Liver (tissue), 9 donors: Measurements from ENCODE around the gene ZNF606. TPM values are rescaled to one million over a fixed set of nuclear protein-coding genes. Genes with fewer than 3 reads are reported as not detected.

Source experiments
- DNase-seq: peaks from one replicate; pipeline ENCODE4 v3.0.0-alpha.2; 2017; ENCODE audit warnings: low spot score
- H3K27ac ChIP-seq, 2 donors: one replicate each; pipeline ENCODE4 v1.7.0; 2013; ENCODE audit warnings: inconsistent platforms in 2 of 2, low read length in 2 of 2, control low read depth in 1 of 2, low read depth in 1 of 2, mild to moderate bottlenecking in 1 of 2
- H3K27me3 ChIP-seq, 4 donors: one replicate each; pipeline versions ENCODE4 v1.6.1 to v1.7.0; 2013; ENCODE audit warnings: low read length in 3 of 4, inconsistent platforms in 1 of 4, mild to moderate bottlenecking in 1 of 4, moderate library complexity in 1 of 4; ENCODE audit not compliant: control insufficient read depth in 4 of 4, insufficient read depth in 4 of 4
- H3K36me3 ChIP-seq, 4 donors: one replicate each; pipeline versions ENCODE4 v1.6.1 to v1.7.0; 2013; ENCODE audit warnings: low read length in 3 of 4, mild to moderate bottlenecking in 3 of 4, low read depth in 1 of 4, moderate library complexity in 1 of 4; ENCODE audit not compliant: control insufficient read depth in 4 of 4, insufficient read depth in 3 of 4
- H3K4me1 ChIP-seq, 4 donors: one replicate each; pipeline versions ENCODE4 v1.6.1 to v1.7.0; 2013; ENCODE audit warnings: low read length in 3 of 4, mild to moderate bottlenecking in 3 of 4, moderate library complexity in 1 of 4; ENCODE audit not compliant: control insufficient read depth in 4 of 4, insufficient read depth in 4 of 4
- H3K4me3 ChIP-seq, 3 donors: one replicate each; pipeline versions ENCODE4 v1.6.1 to v1.7.0; 2013; ENCODE audit warnings: low read length in 3 of 3, control low read depth in 1 of 3, low read depth in 1 of 3, mild to moderate bottlenecking in 1 of 3
- H3K9ac ChIP-seq, 2 donors: one replicate each; pipeline ENCODE4 v1.7.0; 2013; ENCODE audit warnings: low read length in 2 of 2, mild to moderate bottlenecking in 2 of 2, moderate library complexity in 2 of 2, control low read depth in 1 of 2, low read depth in 1 of 2
- H3K9me3 ChIP-seq, 4 donors: one replicate each; pipeline versions ENCODE4 v1.6.1 to v1.7.0; 2013; ENCODE audit warnings: low read length in 3 of 4; ENCODE audit not compliant: control insufficient read depth in 4 of 4
- ATF3 ChIP-seq: IDR thresholded peaks from 2 replicates; pipeline ENCODE4 v1.6.1; 2016; ENCODE audit warnings: antibody characterized with exemption
- EGR1 ChIP-seq, 2 donors: IDR thresholded peaks; 2 replicates each; pipeline ENCODE4 v1.6.1; 2016 to 2018; ENCODE audit warnings: antibody characterized with exemption in 2 of 2, low read depth in 2 of 2
- FOXA1 ChIP-seq: IDR thresholded peaks from 2 replicates; pipeline ENCODE4 v1.6.1; 2016; ENCODE audit warnings: antibody characterized with exemption
- FOXA2 ChIP-seq: IDR thresholded peaks from 2 replicates; pipeline ENCODE4 v1.6.1; 2016; ENCODE audit warnings: antibody characterized with exemption
- GABPA ChIP-seq, 2 donors: IDR thresholded peaks in 1 of 2; conservative IDR thresholded peaks in 1 of 2; 2 replicates each; pipeline ENCODE4 v1.6.1; 2016; ENCODE audit warnings: antibody characterized with exemption in 2 of 2, mild to moderate bottlenecking in 1 of 2, moderate library complexity in 1 of 2
- HNF4A ChIP-seq, 2 donors: conservative IDR thresholded peaks; 2 replicates each; pipeline ENCODE4 v1.6.1; 2016; ENCODE audit warnings: antibody characterized with exemption in 2 of 2, mild to moderate bottlenecking in 2 of 2
- HNF4G ChIP-seq: IDR thresholded peaks from 2 replicates; pipeline ENCODE4 v1.6.1; 2016; ENCODE audit warnings: antibody characterized with exemption
- JUND ChIP-seq, 2 donors: IDR thresholded peaks; 2 replicates each; pipeline ENCODE4 v1.6.1; 2016; ENCODE audit warnings: antibody characterized with exemption in 2 of 2
- NR2F2 ChIP-seq: IDR thresholded peaks from 2 replicates; pipeline ENCODE4 v1.6.1; 2016; ENCODE audit warnings: antibody characterized with exemption
- RAD21 ChIP-seq, 2 donors: IDR thresholded peaks; 2 replicates each; pipeline ENCODE4 v1.6.1; 2016; ENCODE audit warnings: antibody characterized with exemption in 2 of 2, mild to moderate bottlenecking in 2 of 2
- REST ChIP-seq: IDR thresholded peaks from 2 replicates; pipeline ENCODE4 v1.6.1; 2016; ENCODE audit warnings: antibody characterized with exemption, mild to moderate bottlenecking
- RXRA ChIP-seq, 2 donors: IDR thresholded peaks; 2 replicates each; pipeline ENCODE4 v1.6.1; 2017 to 2018; ENCODE audit warnings: antibody characterized with exemption in 2 of 2, mild to moderate bottlenecking in 1 of 2
- SP1 ChIP-seq: IDR thresholded peaks from 2 replicates; pipeline ENCODE4 v1.6.1; 2018; ENCODE audit warnings: antibody characterized with exemption, mild to moderate bottlenecking
- TAF1 ChIP-seq: conservative IDR thresholded peaks from 2 replicates; pipeline ENCODE4 v1.6.1; 2016; ENCODE audit warnings: antibody characterized with exemption, mild to moderate bottlenecking
- YY1 ChIP-seq: IDR thresholded peaks from 2 replicates; pipeline ENCODE4 v1.6.1; 2016; ENCODE audit warnings: antibody characterized with exemption, mild to moderate bottlenecking
- WGBS: extraction: QIAGEN DNeasy Blood & Tissue Kit; methylation state at CpG from one replicate; pipeline ENCODE4 v1.1.7; 2013; 5-methylcytosine and 5-hydroxymethylcytosine counted together
- polyA plus RNA-seq, 2 donors: library from polyadenylated mRNA; stranded (reverse) in 1 of 2; unstranded in 1 of 2; fragments of 200-250 nt in 1 of 2; fragments of >200 nt in 1 of 2; fragmentation: Nextera tagmentation in 1 of 2; extraction: Ambion mirVana in 1 of 2; gene quantifications; one replicate each; pipeline versions ENCODE4 v1.2.1 to v1.2.3, GENCODE V29; 2013 to 2015
- total RNA-seq, 2 donors: library from RNA; depleted of rRNA; stranded (reverse); fragments of >200 nt; gene quantifications; one replicate each; pipeline ENCODE4 v1.2.3, GENCODE V29; 2014
- TF ChIP-seq, protein P1 (sequence below): IDR thresholded peaks from 2 replicates; pipeline ENCODE4 v1.6.1; 2016; ENCODE audit warnings: antibody characterized with exemption
- TF ChIP-seq, protein P2 (sequence below): IDR thresholded peaks from 2 replicates; pipeline ENCODE4 v1.6.1; 2016; ENCODE audit warnings: antibody characterized with exemption
- TF ChIP-seq, protein P3 (sequence below): fragments of 150-350 bp; IDR thresholded peaks from 2 replicates; pipeline ENCODE4 v1.5.1; 2017; ENCODE audit warnings: improper control_type of control experiment, low read depth, low read length; ENCODE audit not compliant: missing input control
- donor health status: healthy.
- donor health status: healthy.
- donor health status: healthy.
- donor health status: healthy.
- donor health status: healthy.

ZNF606 gene
- total and polyA plus RNA-seq, 4 donors = 3.2 to 12.8 (median 6.6) TPM

GRCh38 chr19:58007285-58007684 lies 4.7 kb upstream of the ZNF606 start:
- Histone ChIP-seq H3K9me3 (peaks cover 25 to 66% (median 52%) of the 10 kb centered on the region in 4 donors), H3K27ac (no peak overlapping the region)
- WGBS = 98% methylated on average over 1 of the region's 1 CpG

More at GRCh38 chr19:58007285-58007684, 4.7 kb upstream of the ZNF606 start:
- no peak overlapping the region for H3K9ac ChIP-seq
- H3K27me3 ChIP-seq = no peaks in the 10 kb centered on the region
- H3K4me3 ChIP-seq = peak overlapping the region in 1 of 3 donors; percentile 17
- DNase-seq = no peak
- peaks cover 2 to 7% (median 5%) of the 10 kb centered on the region in 4 donors for H3K4me1 ChIP-seq
- H3K36me3 ChIP-seq = peaks cover 4 to 25% (median 19%) of the 10 kb centered on the region in 4 donors
- TF ChIP-seq TAF1 = no peak
- TF ChIP-seq NR2F2 = no peak
- TF ChIP-seq, protein P1, sequence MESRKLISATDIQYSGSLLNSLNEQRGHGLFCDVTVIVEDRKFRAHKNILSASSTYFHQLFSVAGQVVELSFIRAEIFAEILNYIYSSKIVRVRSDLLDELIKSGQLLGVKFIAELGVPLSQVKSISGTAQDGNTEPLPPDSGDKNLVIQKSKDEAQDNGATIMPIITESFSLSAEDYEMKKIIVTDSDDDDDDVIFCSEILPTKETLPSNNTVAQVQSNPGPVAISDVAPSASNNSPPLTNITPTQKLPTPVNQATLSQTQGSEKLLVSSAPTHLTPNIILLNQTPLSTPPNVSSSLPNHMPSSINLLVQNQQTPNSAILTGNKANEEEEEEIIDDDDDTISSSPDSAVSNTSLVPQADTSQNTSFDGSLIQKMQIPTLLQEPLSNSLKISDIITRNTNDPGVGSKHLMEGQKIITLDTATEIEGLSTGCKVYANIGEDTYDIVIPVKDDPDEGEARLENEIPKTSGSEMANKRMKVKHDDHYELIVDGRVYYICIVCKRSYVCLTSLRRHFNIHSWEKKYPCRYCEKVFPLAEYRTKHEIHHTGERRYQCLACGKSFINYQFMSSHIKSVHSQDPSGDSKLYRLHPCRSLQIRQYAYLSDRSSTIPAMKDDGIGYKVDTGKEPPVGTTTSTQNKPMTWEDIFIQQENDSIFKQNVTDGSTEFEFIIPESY = no peak
- TF ChIP-seq RAD21 (IDR thresholded peaks at IDR 0.05) = no peak
- TF ChIP-seq, protein P2, sequence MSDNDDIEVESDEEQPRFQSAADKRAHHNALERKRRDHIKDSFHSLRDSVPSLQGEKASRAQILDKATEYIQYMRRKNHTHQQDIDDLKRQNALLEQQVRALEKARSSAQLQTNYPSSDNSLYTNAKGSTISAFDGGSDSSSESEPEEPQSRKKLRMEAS = no peak
- TF ChIP-seq JUND (IDR thresholded peaks at IDR 0.05) = no peak
- TF ChIP-seq GABPA (IDR thresholded peaks at IDR 0.05 in 1 of 2, conservative IDR thresholded peaks at IDR 0.05 in 1 of 2) = no peak
- TF ChIP-seq FOXA2 = no peak
- no peak for TF ChIP-seq EGR1 (IDR thresholded peaks at IDR 0.05; ENCODE audit: low read depth in 2 of 2)
- TF ChIP-seq ATF3 = no peak
- TF ChIP-seq HNF4A (conservative IDR thresholded peaks at IDR 0.05) = no peak
- TF ChIP-seq RXRA (IDR thresholded peaks at IDR 0.05) = no peak
- TF ChIP-seq FOXA1 = no peak
- TF ChIP-seq YY1 = no peak
- no peak for TF ChIP-seq SP1
- TF ChIP-seq, protein P3, sequence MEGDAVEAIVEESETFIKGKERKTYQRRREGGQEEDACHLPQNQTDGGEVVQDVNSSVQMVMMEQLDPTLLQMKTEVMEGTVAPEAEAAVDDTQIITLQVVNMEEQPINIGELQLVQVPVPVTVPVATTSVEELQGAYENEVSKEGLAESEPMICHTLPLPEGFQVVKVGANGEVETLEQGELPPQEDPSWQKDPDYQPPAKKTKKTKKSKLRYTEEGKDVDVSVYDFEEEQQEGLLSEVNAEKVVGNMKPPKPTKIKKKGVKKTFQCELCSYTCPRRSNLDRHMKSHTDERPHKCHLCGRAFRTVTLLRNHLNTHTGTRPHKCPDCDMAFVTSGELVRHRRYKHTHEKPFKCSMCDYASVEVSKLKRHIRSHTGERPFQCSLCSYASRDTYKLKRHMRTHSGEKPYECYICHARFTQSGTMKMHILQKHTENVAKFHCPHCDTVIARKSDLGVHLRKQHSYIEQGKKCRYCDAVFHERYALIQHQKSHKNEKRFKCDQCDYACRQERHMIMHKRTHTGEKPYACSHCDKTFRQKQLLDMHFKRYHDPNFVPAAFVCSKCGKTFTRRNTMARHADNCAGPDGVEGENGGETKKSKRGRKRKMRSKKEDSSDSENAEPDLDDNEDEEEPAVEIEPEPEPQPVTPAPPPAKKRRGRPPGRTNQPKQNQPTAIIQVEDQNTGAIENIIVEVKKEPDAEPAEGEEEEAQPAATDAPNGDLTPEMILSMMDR = no peak
- TF ChIP-seq REST = no peak
- no peak for TF ChIP-seq HNF4G
